Suprapubic skin (tissue), 3 donors: ENCODE measurements around the gene SHISA9.

Experiments used
- EP300 ChIP-seq: sonication (generic); formaldehyde crosslinking; IDR thresholded peaks from one replicate; pipeline ENCODE4 v1.6.1; 2017; ENCODE audit warnings: antibody characterized with exemption
- POLR2A ChIP-seq, 2 donors: fragments of 450-650 bp; IDR thresholded peaks; one replicate each; pipeline ENCODE4 v1.6.1; 2017; ENCODE audit warnings: antibody characterized with exemption in 2 of 2, mild to moderate bottlenecking in 2 of 2, moderate library complexity in 2 of 2
- TF ChIP-seq, protein P1 (sequence below), 2 donors: fragments of 200-600 bp in 1 of 2; fragments of 450-650 bp in 1 of 2; sonication (generic) in 1 of 2; IDR thresholded peaks; one replicate each; pipeline ENCODE4 v1.5.1; 2016 to 2019; ENCODE audit warnings: antibody characterized with exemption in 2 of 2, mild to moderate bottlenecking in 1 of 2, moderate library complexity in 1 of 2

GRCh38 chr16:13018026-13018425 lies 116.6 kb downstream of the SHISA9 start:
- TF ChIP-seq, protein P1, sequence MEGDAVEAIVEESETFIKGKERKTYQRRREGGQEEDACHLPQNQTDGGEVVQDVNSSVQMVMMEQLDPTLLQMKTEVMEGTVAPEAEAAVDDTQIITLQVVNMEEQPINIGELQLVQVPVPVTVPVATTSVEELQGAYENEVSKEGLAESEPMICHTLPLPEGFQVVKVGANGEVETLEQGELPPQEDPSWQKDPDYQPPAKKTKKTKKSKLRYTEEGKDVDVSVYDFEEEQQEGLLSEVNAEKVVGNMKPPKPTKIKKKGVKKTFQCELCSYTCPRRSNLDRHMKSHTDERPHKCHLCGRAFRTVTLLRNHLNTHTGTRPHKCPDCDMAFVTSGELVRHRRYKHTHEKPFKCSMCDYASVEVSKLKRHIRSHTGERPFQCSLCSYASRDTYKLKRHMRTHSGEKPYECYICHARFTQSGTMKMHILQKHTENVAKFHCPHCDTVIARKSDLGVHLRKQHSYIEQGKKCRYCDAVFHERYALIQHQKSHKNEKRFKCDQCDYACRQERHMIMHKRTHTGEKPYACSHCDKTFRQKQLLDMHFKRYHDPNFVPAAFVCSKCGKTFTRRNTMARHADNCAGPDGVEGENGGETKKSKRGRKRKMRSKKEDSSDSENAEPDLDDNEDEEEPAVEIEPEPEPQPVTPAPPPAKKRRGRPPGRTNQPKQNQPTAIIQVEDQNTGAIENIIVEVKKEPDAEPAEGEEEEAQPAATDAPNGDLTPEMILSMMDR (IDR thresholded peaks at IDR 0.05): no peak
- TF ChIP-seq EP300 (no peak), POLR2A (IDR thresholded peaks at IDR 0.05) (no peak)
